VCaP (cell line): ENCODE results near the gene IGDCC3.

Experiments
- H3K27ac ChIP-seq: fragments of 450-650 bp; 2 replicates; pipeline ENCODE4 v1.5.1; 2017
- TF ChIP-seq, protein P1 (sequence below): fragments of 450-650 bp; conservative IDR thresholded peaks from 2 replicates; pipeline ENCODE4 v1.5.1; 2017; ENCODE audit warnings: mild to moderate bottlenecking, moderate library complexity

Gene IGDCC3

GRCh38 chr15:65337436-65338070 lies 40.2 kb downstream of the IGDCC3 start:
- H3K27ac ChIP-seq, result no peak overlapping the region
- TF ChIP-seq, protein P1, sequence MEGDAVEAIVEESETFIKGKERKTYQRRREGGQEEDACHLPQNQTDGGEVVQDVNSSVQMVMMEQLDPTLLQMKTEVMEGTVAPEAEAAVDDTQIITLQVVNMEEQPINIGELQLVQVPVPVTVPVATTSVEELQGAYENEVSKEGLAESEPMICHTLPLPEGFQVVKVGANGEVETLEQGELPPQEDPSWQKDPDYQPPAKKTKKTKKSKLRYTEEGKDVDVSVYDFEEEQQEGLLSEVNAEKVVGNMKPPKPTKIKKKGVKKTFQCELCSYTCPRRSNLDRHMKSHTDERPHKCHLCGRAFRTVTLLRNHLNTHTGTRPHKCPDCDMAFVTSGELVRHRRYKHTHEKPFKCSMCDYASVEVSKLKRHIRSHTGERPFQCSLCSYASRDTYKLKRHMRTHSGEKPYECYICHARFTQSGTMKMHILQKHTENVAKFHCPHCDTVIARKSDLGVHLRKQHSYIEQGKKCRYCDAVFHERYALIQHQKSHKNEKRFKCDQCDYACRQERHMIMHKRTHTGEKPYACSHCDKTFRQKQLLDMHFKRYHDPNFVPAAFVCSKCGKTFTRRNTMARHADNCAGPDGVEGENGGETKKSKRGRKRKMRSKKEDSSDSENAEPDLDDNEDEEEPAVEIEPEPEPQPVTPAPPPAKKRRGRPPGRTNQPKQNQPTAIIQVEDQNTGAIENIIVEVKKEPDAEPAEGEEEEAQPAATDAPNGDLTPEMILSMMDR, result no peak

- TF ChIP-seq, protein P1, result no peak
- H3K27ac ChIP-seq, result no peak overlapping the region
These were observed 41.0 kb downstream of the IGDCC3 start for GRCh38 chr15:65336493-65337435.

- TF ChIP-seq, protein P1, result no peak
- no peak overlapping the region for H3K27ac ChIP-seq
These were observed 42.3 kb downstream of the IGDCC3 start for GRCh38 chr15:65335278-65336055.

GRCh38 chr15:65334586-65335231 lies 43.1 kb downstream of the IGDCC3 start:
- TF ChIP-seq, protein P1, result no peak
- H3K27ac ChIP-seq, result no peak overlapping the region

- H3K27ac ChIP-seq, result no peak overlapping the region
- TF ChIP-seq, protein P1, result no peak
These were observed 43.9 kb downstream of the IGDCC3 start for GRCh38 chr15:65333856-65334255.

- TF ChIP-seq, protein P1, result no peak
- H3K27ac ChIP-seq, result no peak overlapping the region
These were observed 44.5 kb downstream of the IGDCC3 start for GRCh38 chr15:65333148-65333820.
